Measurements from ENCODE around the gene PCYT1B.

The PCYT1B gene

DNA sequence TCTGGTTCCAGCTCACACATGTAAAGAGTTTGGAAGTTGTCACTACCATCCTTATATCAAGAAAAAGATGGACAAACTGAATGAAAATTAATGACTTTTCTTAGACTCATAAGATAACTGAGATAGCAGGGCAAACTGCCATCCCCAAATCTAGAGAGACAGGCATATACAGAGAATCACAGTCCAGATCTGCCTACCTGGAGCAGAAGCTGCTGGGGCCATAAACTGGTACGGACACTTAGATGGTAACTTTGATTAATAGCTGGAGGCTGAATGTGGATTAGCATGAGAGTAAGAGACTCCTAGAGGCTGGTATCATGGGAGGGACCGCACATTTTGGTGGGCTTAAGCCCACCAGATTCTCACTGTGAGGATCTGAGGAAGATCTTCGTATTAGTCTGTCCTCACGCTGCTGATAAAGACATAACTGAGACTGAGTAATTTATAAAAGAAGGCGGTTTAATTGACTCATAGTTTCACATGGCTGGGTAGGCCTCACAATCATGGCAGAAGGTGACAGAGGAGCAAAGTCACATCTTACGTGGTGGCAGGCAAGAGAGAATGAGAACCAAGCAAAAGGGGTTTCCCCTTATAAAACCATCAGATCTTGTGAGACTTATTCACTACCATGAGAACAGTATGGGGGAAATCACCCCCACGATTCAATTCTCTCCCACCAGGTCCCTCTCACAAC is 35.7 kb upstream of the PCYT1B start:
- no peak for DNase-seq (ENCODE audit: low read depth)
- no peak overlapping the region for H3K4me3 ChIP-seq (replicated peaks; ENCODE audit: low read depth, low read length)
- TF ChIP-seq, protein P1, sequence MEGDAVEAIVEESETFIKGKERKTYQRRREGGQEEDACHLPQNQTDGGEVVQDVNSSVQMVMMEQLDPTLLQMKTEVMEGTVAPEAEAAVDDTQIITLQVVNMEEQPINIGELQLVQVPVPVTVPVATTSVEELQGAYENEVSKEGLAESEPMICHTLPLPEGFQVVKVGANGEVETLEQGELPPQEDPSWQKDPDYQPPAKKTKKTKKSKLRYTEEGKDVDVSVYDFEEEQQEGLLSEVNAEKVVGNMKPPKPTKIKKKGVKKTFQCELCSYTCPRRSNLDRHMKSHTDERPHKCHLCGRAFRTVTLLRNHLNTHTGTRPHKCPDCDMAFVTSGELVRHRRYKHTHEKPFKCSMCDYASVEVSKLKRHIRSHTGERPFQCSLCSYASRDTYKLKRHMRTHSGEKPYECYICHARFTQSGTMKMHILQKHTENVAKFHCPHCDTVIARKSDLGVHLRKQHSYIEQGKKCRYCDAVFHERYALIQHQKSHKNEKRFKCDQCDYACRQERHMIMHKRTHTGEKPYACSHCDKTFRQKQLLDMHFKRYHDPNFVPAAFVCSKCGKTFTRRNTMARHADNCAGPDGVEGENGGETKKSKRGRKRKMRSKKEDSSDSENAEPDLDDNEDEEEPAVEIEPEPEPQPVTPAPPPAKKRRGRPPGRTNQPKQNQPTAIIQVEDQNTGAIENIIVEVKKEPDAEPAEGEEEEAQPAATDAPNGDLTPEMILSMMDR (IDR thresholded peaks at IDR 0.05; ENCODE audit: low read length, missing control alignments): no peak

DNA sequence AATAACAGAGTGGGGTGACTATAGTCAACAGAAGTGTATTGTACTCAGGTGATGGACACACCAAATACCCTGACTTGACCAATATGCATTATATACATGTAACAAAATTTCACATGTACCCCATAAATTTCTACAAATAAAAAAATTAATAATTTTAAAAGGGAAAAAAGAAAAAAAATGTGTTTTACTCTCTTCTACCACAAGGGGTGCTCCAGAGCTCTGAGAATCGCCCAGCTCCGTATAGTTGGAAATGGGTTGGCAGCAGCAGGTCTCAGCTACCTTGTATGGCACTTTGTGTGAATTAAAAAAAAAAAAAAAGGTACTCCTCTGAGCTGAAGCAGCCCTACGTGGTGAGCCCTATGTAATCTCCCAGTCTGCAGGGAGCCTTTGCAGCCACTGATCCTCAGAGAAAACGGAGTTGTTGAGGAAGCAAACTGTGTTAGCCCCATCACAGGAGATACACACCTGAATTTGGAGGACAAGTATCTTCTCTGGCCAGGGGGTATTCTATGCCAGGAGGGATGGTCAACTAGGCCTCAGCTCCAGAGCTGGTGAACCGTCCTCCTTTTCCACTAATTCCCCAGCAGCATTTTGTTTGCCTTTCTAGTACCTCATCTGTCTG is 29.4 kb upstream of the PCYT1B start:
- no peak overlapping the region for H3K4me3 ChIP-seq (replicated peaks; ENCODE audit: low read depth, low read length)
- TF ChIP-seq, protein P1 (IDR thresholded peaks at IDR 0.05; ENCODE audit: low read length, missing control alignments): peak; percentile 56
- peak; percentile 13 for DNase-seq (ENCODE audit: low read depth)

DNA sequence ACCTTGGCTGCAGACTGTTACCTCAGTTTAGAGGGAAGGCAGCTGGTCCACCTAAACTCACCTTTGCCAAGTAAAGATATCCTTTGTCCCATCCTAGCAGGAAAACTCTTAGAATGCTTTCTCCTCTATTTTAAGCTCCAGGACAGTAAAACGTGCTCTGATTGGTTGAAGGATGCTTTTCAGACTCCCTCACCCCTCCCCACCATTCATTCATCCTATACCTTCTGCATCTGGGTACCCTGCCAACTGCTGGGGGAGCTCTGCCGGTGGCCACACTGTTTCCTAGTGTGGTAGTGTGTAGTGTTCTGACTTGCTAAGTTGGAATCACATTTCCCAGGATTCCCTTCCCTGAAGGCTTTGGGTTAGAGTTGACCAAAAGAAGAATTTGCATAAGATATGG is 26.3 kb upstream of the PCYT1B start:
- TF ChIP-seq, protein P1 (IDR thresholded peaks at IDR 0.05; ENCODE audit: low read length, missing control alignments): no peak
- no peak for DNase-seq (ENCODE audit: low read depth)
- H3K4me3 ChIP-seq (replicated peaks; ENCODE audit: low read depth, low read length): no peak overlapping the region

DNA sequence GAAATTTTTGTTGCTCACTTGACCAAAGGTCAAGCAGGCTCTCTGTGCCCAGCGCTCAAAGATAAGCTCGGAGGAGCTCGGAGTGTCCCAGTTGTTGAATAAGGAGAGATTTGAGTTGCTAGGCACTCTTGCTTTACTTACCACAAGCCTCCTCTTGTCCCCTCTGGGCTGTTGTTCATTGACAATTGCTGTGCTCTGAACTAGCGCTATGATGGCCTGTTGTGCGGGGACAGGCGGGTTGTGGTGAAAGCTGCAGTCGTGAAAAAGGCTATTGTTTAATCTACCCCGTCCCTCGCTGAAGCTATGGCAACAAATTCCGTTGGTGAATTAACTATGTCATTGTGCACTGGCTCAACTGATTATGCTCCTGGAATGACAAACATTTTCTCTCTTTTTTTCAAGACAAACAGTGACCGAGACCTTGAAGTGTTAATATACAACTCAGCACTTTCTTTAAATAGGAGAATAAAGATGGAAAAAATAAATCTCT is 25.6 kb upstream of the PCYT1B start:
- TF ChIP-seq, protein P1 (IDR thresholded peaks at IDR 0.05; ENCODE audit: low read length, missing control alignments): no peak
- H3K4me3 ChIP-seq (replicated peaks; ENCODE audit: low read depth, low read length): no peak overlapping the region
- no peak for DNase-seq (ENCODE audit: low read depth)

DNA sequence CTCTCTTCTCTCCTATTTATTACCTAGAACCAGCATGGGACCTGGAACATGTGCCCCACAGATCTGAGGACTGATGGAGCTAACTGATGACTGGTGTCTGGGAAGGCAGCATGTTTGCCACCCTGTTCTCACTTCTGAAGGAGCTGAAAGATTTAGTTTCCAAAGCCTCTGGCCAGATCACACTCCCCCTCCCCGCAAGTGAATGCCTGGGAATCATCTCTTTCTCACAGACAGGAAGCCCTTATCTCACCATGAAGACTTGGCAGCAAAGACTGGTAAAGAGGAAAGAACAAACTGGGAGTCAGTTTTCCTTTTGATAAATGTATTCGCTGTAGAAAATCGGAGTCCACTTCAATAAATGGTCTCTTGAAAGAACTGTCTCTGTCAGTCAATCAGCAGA is 21.0 kb upstream of the PCYT1B start:
- DNase-seq (ENCODE audit: low read depth): peak; percentile 71
- TF ChIP-seq, protein P1 (IDR thresholded peaks at IDR 0.05; ENCODE audit: low read length, missing control alignments): no peak
- no peak overlapping the region for H3K4me3 ChIP-seq (replicated peaks; ENCODE audit: low read depth, low read length)

DNA sequence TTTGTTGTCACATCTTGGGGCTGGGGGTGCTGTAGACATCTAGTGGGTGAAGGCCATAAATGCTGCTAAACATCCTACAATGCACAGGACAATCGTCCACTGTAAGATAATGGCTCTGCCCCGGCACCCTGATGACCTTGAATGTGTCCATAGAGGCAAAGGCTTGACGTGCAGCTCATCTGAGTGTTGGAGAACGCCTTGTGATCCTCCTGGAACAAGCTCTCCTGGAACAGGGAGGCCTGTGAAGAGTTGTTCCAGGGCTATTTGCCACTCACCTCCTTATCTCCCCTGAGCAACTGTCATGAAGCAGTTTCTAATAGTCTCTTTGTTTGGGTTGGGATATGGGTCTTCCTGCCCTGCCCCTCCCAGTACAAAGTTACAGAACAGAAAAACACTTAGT is 15.2 kb upstream of the PCYT1B start:
- TF ChIP-seq, protein P1 (IDR thresholded peaks at IDR 0.05; ENCODE audit: low read length, missing control alignments): no peak
- DNase-seq (ENCODE audit: low read depth): no peak
- H3K4me3 ChIP-seq (replicated peaks; ENCODE audit: low read depth, low read length): no peak overlapping the region

Data from fibroblast of pulmonary artery (primary cell).